ENCODE results near the gene ATP2B2. TPM values are rescaled to one million over a fixed set of nuclear protein-coding genes. Genes with fewer than 3 reads are reported as not detected.

Gene ATP2B2
- total RNA-seq, 1 experiment from 2014 or later: not detected

DNA sequence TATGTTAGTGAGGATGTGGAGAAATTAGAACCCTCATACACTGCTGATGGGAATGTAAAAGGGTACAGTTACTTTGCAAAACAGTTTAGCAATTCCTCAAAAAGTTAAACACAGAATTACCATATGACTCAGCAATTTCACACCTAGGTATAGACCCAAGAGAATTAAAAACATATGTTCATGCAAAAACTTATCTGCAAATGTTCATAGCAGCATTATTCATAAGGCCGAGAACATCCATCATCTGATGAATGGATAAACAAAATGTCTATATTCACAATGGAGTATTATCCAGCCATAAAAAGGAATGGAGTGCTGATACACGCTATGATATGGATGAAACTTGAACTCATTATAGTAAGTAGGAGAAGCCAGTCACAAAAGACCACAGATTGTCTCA is 194.8 kb downstream of the ATP2B2 start:
- BruUV-seq (replicated peaks): no TSS peak
- no peak for DNase-seq (ENCODE audit: unreplicated experiment)
- intact Hi-C loops (cut with micrococcal nuclease): no loop called here
- ChIA-PET POLR2A (no interaction called here), CTCF (no interaction called here)
- Mint-ChIP-seq H3K9me3 (ENCODE audit: unreplicated experiment) (no peaks in the 10 kb centered on the region), H3K27me3 (ENCODE audit: insufficient read depth, unreplicated experiment) (no peaks in the 10 kb centered on the region), H3K36me3 (ENCODE audit: insufficient read depth, unreplicated experiment) (peaks cover 96% of the 10 kb centered on the region), H3K4me3 (ENCODE audit: unreplicated experiment) (no peak overlapping the region), H3K27ac (ENCODE audit: low read depth, unreplicated experiment) (no peak overlapping the region), H3K4me1 (ENCODE audit: insufficient read depth, unreplicated experiment) (no peaks in the 10 kb centered on the region)
- TF ChIP-seq, protein P1, sequence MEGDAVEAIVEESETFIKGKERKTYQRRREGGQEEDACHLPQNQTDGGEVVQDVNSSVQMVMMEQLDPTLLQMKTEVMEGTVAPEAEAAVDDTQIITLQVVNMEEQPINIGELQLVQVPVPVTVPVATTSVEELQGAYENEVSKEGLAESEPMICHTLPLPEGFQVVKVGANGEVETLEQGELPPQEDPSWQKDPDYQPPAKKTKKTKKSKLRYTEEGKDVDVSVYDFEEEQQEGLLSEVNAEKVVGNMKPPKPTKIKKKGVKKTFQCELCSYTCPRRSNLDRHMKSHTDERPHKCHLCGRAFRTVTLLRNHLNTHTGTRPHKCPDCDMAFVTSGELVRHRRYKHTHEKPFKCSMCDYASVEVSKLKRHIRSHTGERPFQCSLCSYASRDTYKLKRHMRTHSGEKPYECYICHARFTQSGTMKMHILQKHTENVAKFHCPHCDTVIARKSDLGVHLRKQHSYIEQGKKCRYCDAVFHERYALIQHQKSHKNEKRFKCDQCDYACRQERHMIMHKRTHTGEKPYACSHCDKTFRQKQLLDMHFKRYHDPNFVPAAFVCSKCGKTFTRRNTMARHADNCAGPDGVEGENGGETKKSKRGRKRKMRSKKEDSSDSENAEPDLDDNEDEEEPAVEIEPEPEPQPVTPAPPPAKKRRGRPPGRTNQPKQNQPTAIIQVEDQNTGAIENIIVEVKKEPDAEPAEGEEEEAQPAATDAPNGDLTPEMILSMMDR (IDR thresholded peaks at IDR 0.05; ENCODE audit: unreplicated experiment): no peak

DNA sequence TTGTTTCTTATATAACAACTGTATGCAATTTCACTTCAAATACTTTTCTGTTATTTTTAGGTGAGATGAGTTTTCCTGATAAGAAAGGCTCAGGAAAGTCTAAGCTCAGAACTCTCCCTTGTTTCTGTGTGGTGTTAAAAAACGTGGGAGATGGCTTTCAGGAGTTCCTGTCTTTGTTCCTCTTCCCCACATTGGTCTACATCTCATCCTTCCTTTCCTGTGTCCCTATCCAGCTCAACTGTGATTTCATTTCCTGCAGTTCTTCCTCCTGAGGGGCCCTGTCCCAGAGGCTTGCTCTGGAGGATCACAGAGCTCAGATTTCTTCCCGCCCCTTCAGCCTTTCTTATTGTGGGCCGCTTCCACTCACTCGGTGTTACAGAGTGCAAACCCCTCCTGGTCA is 195.7 kb downstream of the ATP2B2 start:
- POLR2A ChIA-PET: interaction anchor here (1.3 kb wide), 1 partner anchor 13 kb away, joined by 3 read pairs; no protein-coding TSS in a partner anchor
- no peak overlapping the region for H3K27ac Mint-ChIP-seq (ENCODE audit: low read depth, unreplicated experiment)
- no TSS peak for BruUV-seq (replicated peaks)
- no peaks in the 10 kb centered on the region for H3K27me3 Mint-ChIP-seq (ENCODE audit: insufficient read depth, unreplicated experiment)
- DNase-seq (ENCODE audit: unreplicated experiment): no peak
- H3K9me3 Mint-ChIP-seq (ENCODE audit: unreplicated experiment): no peaks in the 10 kb centered on the region
- intact Hi-C loops (cut with micrococcal nuclease): no loop called here
- H3K36me3 Mint-ChIP-seq (ENCODE audit: insufficient read depth, unreplicated experiment): peaks cover 94% of the 10 kb centered on the region
- CTCF ChIA-PET: interaction anchor here (0.6 to 0.7 kb wide), 2 partner anchors 11 to 12 kb away, joined by 3 read pairs; partner anchors contain the start of gene SEC13
- H3K4me1 Mint-ChIP-seq (ENCODE audit: insufficient read depth, unreplicated experiment): no peaks in the 10 kb centered on the region
- TF ChIP-seq, protein P1 (IDR thresholded peaks at IDR 0.05; ENCODE audit: unreplicated experiment): no peak
- H3K4me3 Mint-ChIP-seq (ENCODE audit: unreplicated experiment): no peak overlapping the region

GRCh38 chr3:10308678-10309077 is 196.7 kb downstream of the ATP2B2 start:
- TF ChIP-seq, protein P1 (IDR thresholded peaks at IDR 0.05; ENCODE audit: unreplicated experiment): no peak
- BruUV-seq (replicated peaks): no TSS peak
- no peak for DNase-seq (ENCODE audit: unreplicated experiment)
- ChIA-PET POLR2A (interaction anchor here (0.7 kb wide), 1 partner anchor 1528 kb away, joined by 6 read pairs; no protein-coding TSS in a partner anchor), CTCF (no interaction called here)
- Mint-ChIP-seq H3K27ac (ENCODE audit: low read depth, unreplicated experiment) (no peak overlapping the region), H3K4me3 (ENCODE audit: unreplicated experiment) (no peak overlapping the region), H3K27me3 (ENCODE audit: insufficient read depth, unreplicated experiment) (no peaks in the 10 kb centered on the region), H3K9me3 (ENCODE audit: unreplicated experiment) (no peaks in the 10 kb centered on the region), H3K36me3 (ENCODE audit: insufficient read depth, unreplicated experiment) (peaks cover 94% of the 10 kb centered on the region), H3K4me1 (ENCODE audit: insufficient read depth, unreplicated experiment) (no peaks in the 10 kb centered on the region)
- intact Hi-C loops (cut with micrococcal nuclease): no loop called here

- Mint-ChIP-seq H3K9me3 (ENCODE audit: unreplicated experiment) (no peaks in the 10 kb centered on the region), H3K4me3 (ENCODE audit: unreplicated experiment) (no peak overlapping the region), H3K27me3 (ENCODE audit: insufficient read depth, unreplicated experiment) (no peaks in the 10 kb centered on the region), H3K4me1 (ENCODE audit: insufficient read depth, unreplicated experiment) (no peaks in the 10 kb centered on the region), H3K27ac (ENCODE audit: low read depth, unreplicated experiment) (no peak overlapping the region), H3K36me3 (ENCODE audit: insufficient read depth, unreplicated experiment) (peaks cover 96% of the 10 kb centered on the region)
- POLR2A ChIA-PET: interaction anchor here (0.7 to 2.5 kb wide), 4 partner anchors 13 to 1681 kb away, joined by 3 to 5 read pairs (median 3); partner anchors contain the start of gene SEC13
- DNase-seq (ENCODE audit: unreplicated experiment): no peak
- TF ChIP-seq, protein P1 (IDR thresholded peaks at IDR 0.05; ENCODE audit: unreplicated experiment): no peak
- no TSS peak for BruUV-seq (replicated peaks)
- intact Hi-C loops (cut with micrococcal nuclease): no loop called here
- CTCF ChIA-PET: interaction anchor here (0.9 to 1.5 kb wide), 2 partner anchors 20 to 433 kb away, joined by 3 read pairs; no protein-coding TSS in a partner anchor
These were observed 199.2 kb downstream of the ATP2B2 start for GRCh38 chr3:10306156-10306555.
